Skeletal muscle satellite cell (primary cell): ENCODE measurements around the gene ASS1.

Source experiments
- H3K27me3 ChIP-seq: 2 replicates; pipeline ENCODE4 v1.7.0; 2013; ENCODE audit warnings: low read length; ENCODE audit not compliant: control insufficient read depth, insufficient read depth
- H3K36me3 ChIP-seq: 2 replicates; pipeline ENCODE4 v1.7.0; 2013; ENCODE audit warnings: mild to moderate bottlenecking, control low read depth, low read length; ENCODE audit not compliant: insufficient read depth
- H3K4me1 ChIP-seq: 2 replicates; pipeline ENCODE4 v1.7.0; 2013; ENCODE audit warnings: low read length; ENCODE audit not compliant: control insufficient read depth, insufficient read depth
- H3K4me2 ChIP-seq: 2 replicates; pipeline ENCODE4 v1.7.0; 2013; ENCODE audit warnings: mild to moderate bottlenecking, low read length
- H3K4me3 ChIP-seq: 2 replicates; pipeline ENCODE4 v1.7.0; 2013; ENCODE audit warnings: low read length
- H3K9ac ChIP-seq: 2 replicates; pipeline ENCODE4 v1.7.0; 2013; ENCODE audit warnings: mild to moderate bottlenecking, low read depth, low read length, moderate library complexity
- H3K9me3 ChIP-seq: replicated peaks from 2 replicates; pipeline ENCODE4 v1.7.0; 2013; ENCODE audit warnings: mild to moderate bottlenecking, control low read depth, low read length

ASS1 gene

DNA sequence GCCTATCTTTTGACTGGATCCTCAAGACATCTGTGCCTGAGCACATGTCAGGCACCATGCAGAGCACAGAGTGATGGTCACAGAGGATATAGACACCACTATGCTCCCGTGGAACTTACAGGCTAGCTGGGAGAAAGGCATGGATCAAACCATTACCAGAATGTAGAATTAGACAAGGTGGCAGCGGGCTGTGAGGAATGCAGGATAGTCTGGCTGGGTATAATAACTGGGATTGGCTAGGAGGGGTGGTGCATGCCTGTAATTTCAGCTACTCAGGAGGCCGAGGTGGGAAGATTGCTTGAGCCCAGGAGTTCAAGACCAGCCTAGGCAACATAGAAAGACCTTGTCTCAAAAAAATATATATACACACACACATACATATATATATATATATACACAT lies 50.3 kb downstream of the ASS1 start:
- peaks cover 8% of the 10 kb centered on the region for H3K9me3 ChIP-seq
- H3K4me2 ChIP-seq: no peak overlapping the region
- H3K27me3 ChIP-seq: no peaks in the 10 kb centered on the region
- peaks cover 32% of the 10 kb centered on the region for H3K36me3 ChIP-seq
- no peak overlapping the region for H3K9ac ChIP-seq
- H3K4me3 ChIP-seq: no peak overlapping the region
- no peaks in the 10 kb centered on the region for H3K4me1 ChIP-seq

DNA sequence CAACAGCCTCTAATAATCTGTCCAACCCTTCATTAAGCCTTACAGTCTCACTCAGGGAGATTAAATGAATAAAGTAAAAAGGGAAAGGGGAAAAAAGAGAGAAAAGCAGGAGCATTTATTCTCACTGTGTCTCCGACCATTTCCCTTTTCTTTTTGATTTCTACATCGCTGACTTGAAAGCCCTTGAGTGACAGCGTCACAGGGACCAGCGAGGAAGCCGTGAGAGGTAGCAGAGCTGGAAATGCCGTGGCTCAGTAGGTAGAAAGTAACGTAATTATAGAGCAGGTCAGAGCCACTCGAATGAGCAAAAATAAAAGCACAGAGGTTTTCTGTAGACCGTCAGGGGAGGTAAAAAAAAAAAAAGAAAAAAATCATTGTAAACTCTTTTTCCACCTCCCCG lies 52.4 kb downstream of the ASS1 start:
- Histone ChIP-seq H3K36me3 (peaks cover 26% of the 10 kb centered on the region), H3K4me1 (no peaks in the 10 kb centered on the region), H3K27me3 (no peaks in the 10 kb centered on the region), H3K9ac (no peak overlapping the region), H3K4me2 (no peak overlapping the region), H3K9me3 (peaks cover 8% of the 10 kb centered on the region), H3K4me3 (no peak overlapping the region)

DNA sequence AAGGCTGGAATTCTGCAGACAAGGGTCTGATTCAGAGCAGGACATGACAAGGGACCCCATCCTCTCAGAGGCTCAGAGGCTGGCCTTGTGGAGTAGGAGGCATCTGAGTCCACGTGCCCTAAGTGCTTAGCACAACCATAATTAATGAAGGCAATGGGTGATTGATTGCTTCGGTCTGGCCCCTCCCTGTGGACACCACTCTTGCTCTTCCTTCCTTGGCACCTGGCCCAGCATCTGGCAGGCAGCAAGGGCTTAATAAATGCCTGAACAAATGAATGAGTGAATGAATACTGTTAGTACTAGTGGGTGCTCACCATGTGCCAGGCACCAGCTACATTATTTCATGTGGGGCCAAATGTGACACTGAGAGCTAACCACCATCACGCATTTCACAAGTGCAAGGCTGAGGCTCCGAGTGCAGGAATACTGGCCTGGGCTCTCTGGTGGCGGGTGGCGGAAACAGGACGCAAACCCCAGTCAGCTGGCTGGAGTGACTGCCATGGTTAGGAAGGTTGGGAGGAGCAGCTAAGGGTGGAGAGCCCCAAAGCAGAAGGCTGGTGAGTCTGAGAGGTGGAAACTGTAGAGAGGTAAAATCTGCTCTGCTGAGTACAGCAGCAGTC lies 53.6 kb downstream of the ASS1 start:
- no peak overlapping the region for H3K9ac ChIP-seq
- H3K9me3 ChIP-seq: peaks cover 8% of the 10 kb centered on the region
- H3K4me1 ChIP-seq: no peaks in the 10 kb centered on the region
- H3K36me3 ChIP-seq: peaks cover 22% of the 10 kb centered on the region
- no peak overlapping the region for H3K4me3 ChIP-seq
- no peak overlapping the region for H3K4me2 ChIP-seq
- no peaks in the 10 kb centered on the region for H3K27me3 ChIP-seq

DNA sequence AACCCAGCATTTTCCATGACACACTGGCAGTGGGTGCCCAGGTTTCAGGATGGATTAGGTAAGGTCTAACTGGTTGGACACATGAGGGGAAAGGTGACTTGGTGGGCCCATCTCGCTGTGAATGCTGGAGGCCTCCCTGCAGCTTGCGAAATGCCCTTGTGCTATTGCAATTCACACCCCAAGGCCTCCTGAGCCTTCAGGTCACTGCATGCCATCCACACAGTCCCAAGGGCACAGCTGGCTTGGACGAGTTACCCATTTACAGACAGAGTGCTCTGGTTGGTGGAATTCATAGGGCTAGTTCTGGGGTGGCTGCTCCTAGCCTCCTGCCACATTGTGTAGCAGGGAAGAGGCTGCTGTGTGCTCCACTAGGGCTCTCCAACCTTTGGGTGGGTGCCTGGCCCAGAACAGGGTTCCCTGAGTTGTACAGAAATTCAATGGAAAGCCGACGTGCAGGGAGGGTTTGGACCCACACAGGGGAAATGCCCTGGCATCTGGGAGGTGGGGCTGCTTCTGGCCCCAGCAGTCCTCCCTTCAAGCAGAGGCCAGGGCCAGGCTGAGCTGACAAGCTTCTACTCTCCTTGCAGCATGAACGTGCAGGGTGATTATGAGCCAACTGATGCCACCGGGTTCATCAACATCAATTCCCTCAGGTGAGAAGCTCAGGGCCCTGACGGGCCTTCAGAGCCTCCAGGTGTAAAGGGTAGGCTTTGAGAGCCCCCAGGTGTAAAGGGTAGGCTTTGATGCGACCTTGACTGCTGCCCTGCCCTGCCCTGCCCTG lies 54.3 kb downstream of the ASS1 start:
- no peaks in the 10 kb centered on the region for H3K27me3 ChIP-seq
- no peak overlapping the region for H3K4me3 ChIP-seq
- H3K4me2 ChIP-seq: no peak overlapping the region
- no peaks in the 10 kb centered on the region for H3K4me1 ChIP-seq
- no peak overlapping the region for H3K9ac ChIP-seq
- peaks cover 8% of the 10 kb centered on the region for H3K9me3 ChIP-seq
- H3K36me3 ChIP-seq: peaks cover 22% of the 10 kb centered on the region

DNA sequence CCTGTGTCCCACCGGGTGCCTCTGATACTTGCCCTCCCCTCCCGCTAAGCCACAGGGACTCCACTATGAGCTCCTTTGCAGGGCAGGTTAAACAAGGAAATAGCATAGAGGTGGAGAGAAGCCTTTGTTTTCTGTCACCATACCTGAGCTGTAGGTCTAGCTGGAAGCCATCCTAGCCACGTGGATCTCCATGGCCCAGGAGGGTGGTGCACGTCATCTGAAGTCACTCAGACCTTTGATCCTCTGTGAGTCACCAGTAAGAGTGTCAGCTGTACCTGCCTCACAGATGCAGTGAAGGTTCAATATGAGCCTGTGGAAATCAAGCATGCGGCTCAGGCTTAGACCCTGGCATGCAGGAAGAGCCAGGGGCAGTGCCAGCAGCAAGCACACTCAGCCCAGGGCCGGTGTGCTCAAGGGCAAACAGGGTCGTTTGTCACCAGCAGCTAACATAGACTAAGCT lies 55.1 kb downstream of the ASS1 start:
- Histone ChIP-seq H3K27me3 (no peaks in the 10 kb centered on the region), H3K9me3 (peaks cover 2% of the 10 kb centered on the region), H3K36me3 (peaks cover 15% of the 10 kb centered on the region), H3K4me2 (no peak overlapping the region), H3K9ac (no peak overlapping the region), H3K4me1 (no peaks in the 10 kb centered on the region), H3K4me3 (no peak overlapping the region)

DNA sequence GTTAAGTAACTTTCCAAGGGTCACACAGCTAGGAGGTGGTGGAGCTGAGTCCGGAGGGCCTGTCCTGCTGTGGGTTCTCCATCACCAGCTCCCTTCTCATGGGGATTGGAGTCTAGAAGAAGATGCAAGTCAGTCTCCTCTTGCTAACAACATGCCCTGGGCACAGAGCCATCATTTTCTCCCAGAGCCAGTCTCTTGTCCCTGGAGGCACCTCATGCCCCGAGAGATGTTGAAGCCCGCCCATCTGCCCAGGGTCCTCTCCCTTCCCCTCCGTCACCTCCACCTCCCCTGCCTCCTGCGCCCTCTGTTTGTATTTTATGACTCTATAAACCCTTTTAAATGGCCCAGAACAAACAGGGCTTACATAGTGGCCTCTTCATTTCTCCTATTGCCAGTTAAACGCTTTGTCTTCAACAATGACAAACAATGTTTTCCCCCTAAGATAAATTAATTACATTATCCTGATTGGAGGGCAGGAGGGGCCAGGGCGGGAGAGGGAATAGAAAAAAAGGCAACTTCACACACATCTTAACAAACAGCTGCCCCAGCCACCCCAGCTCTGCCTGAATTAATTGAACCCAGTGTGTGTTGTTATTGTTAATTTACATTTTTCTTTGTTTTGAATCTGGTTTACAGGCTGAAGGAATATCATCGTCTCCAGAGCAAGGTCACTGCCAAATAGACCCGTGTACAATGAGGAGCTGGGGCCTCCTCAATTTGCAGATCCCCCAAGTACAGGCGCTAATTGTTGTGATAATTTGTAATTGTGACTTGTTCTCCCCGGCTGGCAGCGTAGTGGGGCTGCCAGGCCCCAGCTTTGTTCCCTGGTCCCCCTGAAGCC lies 55.8 kb downstream of the ASS1 start:
- peaks cover 11% of the 10 kb centered on the region for H3K36me3 ChIP-seq
- H3K9me3 ChIP-seq: no peaks in the 10 kb centered on the region
- no peaks in the 10 kb centered on the region for H3K27me3 ChIP-seq
- H3K4me2 ChIP-seq: no peak overlapping the region
- no peak overlapping the region for H3K4me3 ChIP-seq
- H3K9ac ChIP-seq: no peak overlapping the region
- H3K4me1 ChIP-seq: no peaks in the 10 kb centered on the region

DNA sequence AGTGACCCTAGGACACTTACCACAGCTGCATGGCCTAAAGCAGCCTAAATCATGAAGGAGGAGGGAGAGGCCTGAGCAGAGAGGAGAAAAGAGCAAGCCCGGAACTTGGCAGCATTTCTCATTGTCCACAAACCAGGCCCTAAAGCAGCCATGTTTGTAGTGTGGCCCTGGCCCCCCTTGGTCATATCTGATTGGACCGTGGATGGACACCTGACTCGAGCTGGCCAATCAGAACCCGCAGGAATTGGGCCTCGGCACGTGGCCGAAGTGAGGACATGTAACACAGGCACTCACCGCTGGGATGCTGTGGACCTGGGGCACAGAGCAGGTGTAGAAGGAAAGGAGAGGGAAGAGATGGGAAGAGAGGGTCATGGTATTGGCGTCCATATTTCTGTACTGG lies 56.9 kb downstream of the ASS1 start:
- Histone ChIP-seq H3K4me2 (no peak overlapping the region), H3K9me3 (no peaks in the 10 kb centered on the region), H3K4me1 (no peaks in the 10 kb centered on the region), H3K27me3 (no peaks in the 10 kb centered on the region), H3K4me3 (no peak overlapping the region), H3K36me3 (peaks cover 9% of the 10 kb centered on the region), H3K9ac (no peak overlapping the region)

DNA sequence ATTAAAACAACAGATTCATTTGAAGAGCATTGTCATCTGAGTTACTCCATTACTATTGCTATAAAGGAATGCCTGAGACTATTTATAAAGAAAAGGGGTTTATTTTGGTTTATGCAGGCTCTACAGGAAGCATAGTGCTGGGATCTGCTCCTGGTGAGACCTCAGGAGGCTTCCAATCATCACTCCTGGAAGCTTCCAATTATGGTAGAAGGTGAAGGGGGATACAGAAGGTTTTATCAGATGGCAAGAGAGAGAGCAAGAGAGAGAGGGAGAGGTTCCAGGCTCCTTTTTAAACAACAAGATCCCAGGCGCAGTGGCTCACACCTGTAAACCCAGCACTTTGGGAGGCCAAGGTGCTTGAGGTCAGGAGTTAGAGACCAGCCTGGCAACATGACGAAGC lies 63.5 kb downstream of the ASS1 start:
- no peaks in the 10 kb centered on the region for H3K9me3 ChIP-seq
- H3K27me3 ChIP-seq: peaks cover 16% of the 10 kb centered on the region
- H3K36me3 ChIP-seq: no peaks in the 10 kb centered on the region
- no peak overlapping the region for H3K4me3 ChIP-seq
- no peak overlapping the region for H3K9ac ChIP-seq
- no peak overlapping the region for H3K4me2 ChIP-seq
- H3K4me1 ChIP-seq: no peaks in the 10 kb centered on the region

DNA sequence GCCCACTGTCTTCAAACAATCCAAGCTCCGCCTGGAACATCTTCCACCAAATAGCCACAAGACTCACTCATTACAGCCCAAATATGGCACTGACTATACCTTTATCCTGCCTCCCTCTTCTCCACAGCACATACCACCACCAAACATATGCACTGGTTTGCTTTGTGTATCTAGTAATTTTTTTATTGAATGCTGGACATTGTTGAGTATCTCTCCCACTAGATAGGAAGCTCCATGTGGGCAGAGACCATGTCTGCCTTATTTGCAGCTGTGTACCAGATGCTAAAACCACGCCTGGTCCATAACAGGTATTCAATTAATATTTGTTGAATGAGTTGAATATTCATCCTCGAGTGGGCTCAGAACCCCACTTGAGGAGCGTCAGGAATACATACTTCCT lies 67.4 kb downstream of the ASS1 start:
- H3K4me2 ChIP-seq: no peak overlapping the region
- H3K9me3 ChIP-seq: no peaks in the 10 kb centered on the region
- no peak overlapping the region for H3K9ac ChIP-seq
- H3K4me3 ChIP-seq: no peak overlapping the region
- H3K36me3 ChIP-seq: no peaks in the 10 kb centered on the region
- H3K4me1 ChIP-seq: no peaks in the 10 kb centered on the region
- peaks cover 19% of the 10 kb centered on the region for H3K27me3 ChIP-seq

DNA sequence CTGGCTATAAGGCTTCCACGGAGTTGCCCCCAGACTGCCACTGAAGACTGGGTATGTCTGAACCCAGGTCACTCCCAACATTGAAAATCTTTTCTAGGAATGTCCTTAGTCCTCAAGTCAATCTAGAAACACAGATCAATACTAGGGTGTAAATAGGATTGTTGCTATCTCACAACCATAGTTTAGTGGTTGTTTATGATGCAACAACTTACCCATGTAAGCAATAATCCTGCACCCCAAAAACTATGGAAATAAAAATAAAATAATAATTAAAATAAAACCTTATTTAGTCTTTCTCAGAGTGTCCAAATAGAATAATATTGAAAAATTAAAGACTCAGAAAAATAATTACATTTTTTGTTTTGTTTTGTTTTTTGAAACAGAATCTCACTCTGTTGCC lies 68.3 kb downstream of the ASS1 start:
- no peak overlapping the region for H3K9ac ChIP-seq
- H3K4me2 ChIP-seq: no peak overlapping the region
- no peak overlapping the region for H3K4me3 ChIP-seq
- H3K4me1 ChIP-seq: no peaks in the 10 kb centered on the region
- H3K36me3 ChIP-seq: no peaks in the 10 kb centered on the region
- H3K9me3 ChIP-seq: no peaks in the 10 kb centered on the region
- H3K27me3 ChIP-seq: peaks cover 22% of the 10 kb centered on the region

DNA sequence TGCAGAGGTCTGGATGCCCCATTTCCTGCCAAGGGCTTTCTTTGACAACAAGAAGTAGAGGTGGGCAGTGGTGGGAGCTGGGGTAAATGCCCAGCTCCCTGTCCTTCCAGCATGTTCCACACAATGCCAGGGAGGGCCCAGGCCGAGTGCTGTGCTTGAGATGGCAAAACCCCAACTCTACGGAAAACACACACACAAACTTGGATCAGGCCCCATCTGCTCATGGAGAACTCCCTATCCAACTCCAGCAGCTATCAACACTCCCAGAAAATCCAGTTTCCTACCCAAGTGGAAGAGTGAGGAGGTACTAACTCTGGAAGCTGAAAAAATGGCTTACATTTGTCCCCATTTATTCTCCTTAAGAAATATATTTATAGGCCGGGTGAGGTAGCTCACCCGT lies 73.5 kb downstream of the ASS1 start:
- Histone ChIP-seq H3K9ac (no peak overlapping the region), H3K4me2 (no peak overlapping the region), H3K4me1 (no peaks in the 10 kb centered on the region), H3K9me3 (no peaks in the 10 kb centered on the region), H3K4me3 (no peak overlapping the region), H3K27me3 (peaks cover 6% of the 10 kb centered on the region), H3K36me3 (no peaks in the 10 kb centered on the region)
